Measurements from ENCODE around the gene NUP62. TPM values are rescaled to one million over a fixed set of nuclear protein-coding genes. Genes with fewer than 3 reads are reported as not detected.

NUP62 gene
- total RNA-seq, 1 experiment from 2014 or later = 87.8 TPM

DNA sequence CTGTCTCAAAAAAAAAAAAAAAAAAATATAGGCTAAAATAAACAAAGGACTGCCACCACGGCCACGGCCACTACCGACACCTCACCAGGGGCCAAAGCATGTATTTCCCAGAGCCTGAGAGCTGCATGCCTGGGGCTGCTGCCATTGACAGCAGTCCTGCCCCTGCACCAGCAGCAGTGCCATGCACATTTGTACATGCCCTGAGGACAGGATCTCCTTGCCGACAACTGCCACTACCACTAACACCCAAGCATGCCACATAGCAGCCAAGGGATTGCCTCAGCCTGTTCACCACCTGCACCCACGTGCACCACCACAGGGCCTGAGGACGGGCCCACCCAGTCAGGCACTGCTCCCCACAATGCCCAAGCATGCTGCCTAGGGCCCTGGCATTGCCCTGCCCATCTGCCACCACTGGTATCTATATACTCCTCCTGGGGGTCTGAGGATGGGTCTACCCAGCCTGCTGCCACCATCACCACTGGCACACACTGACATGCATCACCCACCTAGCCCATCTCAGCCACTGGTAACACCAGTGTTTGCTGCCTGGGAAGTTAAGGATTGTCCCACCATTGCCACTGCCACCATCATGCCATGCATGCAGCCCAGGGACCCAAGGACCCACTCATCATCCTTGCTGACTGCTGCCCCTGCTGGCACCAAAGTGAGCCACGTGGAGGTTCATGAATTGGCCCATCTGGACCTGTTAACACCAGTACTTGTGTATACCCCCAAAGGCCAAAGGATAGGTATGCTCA, 10.6 kb upstream of the NUP62 start:
- H3K36me3 ChIP-seq = no peaks in the 10 kb centered on the region
- H3K27me3 ChIP-seq = no peaks in the 10 kb centered on the region
- no peaks in the 10 kb centered on the region; the same call in 1 of the 2 replicates for H3K4me1 ChIP-seq
- DNase-seq = no peak
- H3K27ac ChIP-seq = no peak overlapping the region
- no peak overlapping the region for H3K4me3 ChIP-seq
- no peaks in the 10 kb centered on the region for H3K9me3 ChIP-seq (replicated peaks)

DNA sequence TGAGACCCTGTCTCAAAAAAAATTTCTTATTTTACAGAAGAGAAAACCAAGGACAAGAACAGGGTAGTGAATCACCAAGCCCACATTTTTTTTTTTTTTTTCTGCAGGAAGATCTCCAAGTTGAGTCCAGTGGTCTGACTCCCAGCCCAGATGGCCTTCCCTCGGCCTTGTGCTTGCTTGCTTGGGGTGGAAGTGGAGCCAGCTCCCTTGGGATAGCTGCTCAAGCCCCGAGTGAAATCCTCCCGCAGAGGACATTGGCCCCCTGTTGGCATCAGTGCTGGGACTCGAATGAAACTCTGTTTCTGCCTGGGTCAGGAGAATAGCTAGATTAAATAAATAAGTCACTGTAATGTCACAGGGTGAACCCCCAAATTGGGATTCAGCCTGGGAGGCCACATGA, 9.4 kb upstream of the NUP62 start:
- H3K9me3 ChIP-seq (replicated peaks) = no peaks in the 10 kb centered on the region
- no peak overlapping the region for H3K4me3 ChIP-seq
- H3K4me1 ChIP-seq = no peaks in the 10 kb centered on the region; the same call in 1 of the 2 replicates
- no peaks in the 10 kb centered on the region for H3K27me3 ChIP-seq
- no peaks in the 10 kb centered on the region for H3K36me3 ChIP-seq
- H3K27ac ChIP-seq = no peak overlapping the region
- no peak for DNase-seq

DNA sequence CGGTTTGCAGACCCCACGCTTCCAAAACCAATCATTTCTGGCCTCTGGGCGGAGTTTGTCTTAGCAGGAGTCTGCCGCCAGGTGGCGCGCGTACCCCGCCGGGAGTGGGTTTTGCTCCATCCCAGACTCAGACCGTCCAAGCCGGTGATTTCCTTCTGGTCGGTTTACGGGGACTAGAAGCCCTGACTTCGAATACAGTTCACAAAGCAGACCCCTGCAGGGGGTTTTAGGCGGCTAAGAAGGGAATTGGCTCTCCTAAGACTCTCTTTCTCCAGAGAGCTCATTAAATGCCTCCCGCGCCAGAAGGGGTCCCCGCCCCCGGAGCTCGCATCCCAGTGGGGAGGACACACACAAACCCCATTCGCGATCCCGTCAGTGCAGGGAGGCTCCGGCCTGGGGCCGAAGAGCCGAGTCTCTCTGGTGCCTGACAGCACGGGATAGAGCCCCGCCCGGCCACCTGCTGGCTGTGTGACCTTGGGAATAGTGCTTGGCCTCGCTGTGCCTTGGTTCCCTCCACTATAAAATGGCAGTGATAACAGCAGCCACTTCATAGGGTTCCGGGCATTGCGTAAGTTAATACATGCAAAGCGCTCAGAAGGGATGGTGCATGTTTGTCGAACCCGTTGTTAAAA, 8.6 kb upstream of the NUP62 start:
- peak; percentile 68 to 85 for DNase-seq
- H3K27me3 ChIP-seq = no peaks in the 10 kb centered on the region
- H3K4me3 ChIP-seq = no peak overlapping the region
- no peaks in the 10 kb centered on the region for H3K9me3 ChIP-seq (replicated peaks)
- H3K4me1 ChIP-seq = no peaks in the 10 kb centered on the region; the same call in 1 of the 2 replicates
- no peaks in the 10 kb centered on the region for H3K36me3 ChIP-seq
- H3K27ac ChIP-seq = no peak overlapping the region

DNA sequence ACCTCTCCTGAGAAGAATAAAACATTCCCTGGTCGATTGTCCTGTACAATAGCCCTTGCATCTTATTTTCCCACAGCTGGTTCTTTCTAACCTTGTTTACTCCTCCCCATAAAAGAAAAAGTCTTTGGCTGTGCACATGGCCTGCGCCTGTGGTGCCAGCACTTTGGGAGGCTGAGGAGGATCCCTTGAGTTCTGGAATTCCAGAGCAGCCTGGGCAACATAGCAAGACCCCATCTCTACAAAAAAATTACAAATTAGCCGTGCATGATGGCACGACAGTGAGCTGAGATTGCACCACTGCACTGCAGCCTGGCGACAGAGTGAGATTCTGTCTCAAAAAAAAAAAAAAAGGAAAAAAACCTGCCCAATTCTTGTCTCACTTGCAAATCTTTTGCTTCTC, 7.2 kb upstream of the NUP62 start:
- Histone ChIP-seq H3K36me3 (0 out of 2 replicates have a peak, but pooled peaks cover 2% of the 10 kb centered on the region), H3K27ac (no peak overlapping the region), H3K4me3 (no peak overlapping the region), H3K27me3 (no peaks in the 10 kb centered on the region), H3K9me3 (replicated peaks) (no peaks in the 10 kb centered on the region), H3K4me1 (no peaks in the 10 kb centered on the region)
- DNase-seq = no peak

DNA sequence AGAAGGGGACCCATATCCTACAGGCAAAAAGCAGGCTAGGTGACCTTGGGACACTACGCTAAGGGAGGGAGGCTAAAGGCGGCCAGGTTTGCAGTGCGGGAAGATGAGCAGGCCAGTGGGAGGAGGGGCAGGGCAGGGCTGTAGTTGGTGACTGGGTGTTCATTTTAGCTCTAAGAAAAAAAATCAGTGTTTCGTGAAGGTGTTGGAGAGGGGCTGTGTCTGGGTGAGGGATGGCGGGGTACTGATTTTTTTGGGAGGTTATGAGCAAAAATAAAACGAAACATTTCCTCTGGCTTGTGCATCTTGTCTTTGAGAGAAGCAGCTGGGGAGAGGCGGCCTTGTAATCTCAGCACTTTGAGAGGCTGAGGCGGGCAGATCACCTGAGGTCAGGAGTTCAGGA, 4.3 kb upstream of the NUP62 start:
- Histone ChIP-seq H3K9me3 (replicated peaks) (no peaks in the 10 kb centered on the region), H3K4me1 (no peaks in the 10 kb centered on the region), H3K27ac (no peak overlapping the region), H3K4me3 (no peak overlapping the region), H3K36me3 (peaks cover 2% of the 10 kb centered on the region; the same call in 1 of the 2 replicates), H3K27me3 (no peaks in the 10 kb centered on the region)
- no peak for DNase-seq

DNA sequence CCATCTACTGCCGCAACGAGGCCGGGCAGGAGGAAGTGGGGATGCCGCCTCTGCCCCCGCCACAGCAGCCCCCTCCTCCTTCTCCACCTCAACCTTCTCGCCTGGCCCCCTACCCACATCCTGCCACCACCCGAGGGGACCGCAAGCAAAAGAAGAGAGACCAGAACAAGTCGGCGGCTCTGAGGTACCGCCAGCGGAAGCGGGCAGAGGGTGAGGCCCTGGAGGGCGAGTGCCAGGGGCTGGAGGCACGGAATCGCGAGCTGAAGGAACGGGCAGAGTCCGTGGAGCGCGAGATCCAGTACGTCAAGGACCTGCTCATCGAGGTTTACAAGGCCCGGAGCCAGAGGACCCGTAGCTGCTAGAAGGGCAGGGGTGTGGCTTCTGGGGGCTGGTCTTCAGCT, 3.4 kb upstream of the NUP62 start:
- peaks cover 2% of the 10 kb centered on the region; the same call in 1 of the 2 replicates for H3K4me1 ChIP-seq
- no peak for DNase-seq
- no peaks in the 10 kb centered on the region for H3K27me3 ChIP-seq
- no peak overlapping the region for H3K27ac ChIP-seq
- H3K9me3 ChIP-seq (replicated peaks) = no peaks in the 10 kb centered on the region
- H3K4me3 ChIP-seq = no peak overlapping the region
- H3K36me3 ChIP-seq = peaks cover 3% of the 10 kb centered on the region

DNA sequence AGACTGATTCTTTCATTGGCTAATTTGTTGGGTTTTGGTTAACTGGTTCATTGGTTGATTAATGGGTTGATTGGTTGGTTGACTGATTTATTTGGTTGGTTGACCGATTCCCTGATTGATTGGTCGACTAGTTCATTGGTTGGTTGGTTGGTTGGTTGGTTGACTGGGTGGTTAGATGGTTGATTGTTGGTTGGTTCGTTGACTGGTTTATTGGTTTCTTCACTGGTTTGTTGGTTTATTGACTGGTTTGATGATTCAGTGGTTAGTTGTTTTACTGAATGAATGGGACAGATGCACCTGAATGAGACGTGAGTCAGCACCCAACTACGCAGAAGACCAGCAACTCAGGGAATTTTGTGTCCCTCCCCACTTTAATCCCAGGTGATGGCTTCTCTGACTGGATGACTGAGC, 2.7 kb upstream of the NUP62 start:
- DNase-seq = no peak
- no peaks in the 10 kb centered on the region for H3K9me3 ChIP-seq (replicated peaks)
- H3K27me3 ChIP-seq = no peaks in the 10 kb centered on the region
- H3K4me1 ChIP-seq = peaks cover 7% of the 10 kb centered on the region; the same call in 1 of the 2 replicates
- peaks cover 10% of the 10 kb centered on the region for H3K36me3 ChIP-seq
- no peak overlapping the region for H3K4me3 ChIP-seq
- H3K27ac ChIP-seq = no peak overlapping the region

DNA sequence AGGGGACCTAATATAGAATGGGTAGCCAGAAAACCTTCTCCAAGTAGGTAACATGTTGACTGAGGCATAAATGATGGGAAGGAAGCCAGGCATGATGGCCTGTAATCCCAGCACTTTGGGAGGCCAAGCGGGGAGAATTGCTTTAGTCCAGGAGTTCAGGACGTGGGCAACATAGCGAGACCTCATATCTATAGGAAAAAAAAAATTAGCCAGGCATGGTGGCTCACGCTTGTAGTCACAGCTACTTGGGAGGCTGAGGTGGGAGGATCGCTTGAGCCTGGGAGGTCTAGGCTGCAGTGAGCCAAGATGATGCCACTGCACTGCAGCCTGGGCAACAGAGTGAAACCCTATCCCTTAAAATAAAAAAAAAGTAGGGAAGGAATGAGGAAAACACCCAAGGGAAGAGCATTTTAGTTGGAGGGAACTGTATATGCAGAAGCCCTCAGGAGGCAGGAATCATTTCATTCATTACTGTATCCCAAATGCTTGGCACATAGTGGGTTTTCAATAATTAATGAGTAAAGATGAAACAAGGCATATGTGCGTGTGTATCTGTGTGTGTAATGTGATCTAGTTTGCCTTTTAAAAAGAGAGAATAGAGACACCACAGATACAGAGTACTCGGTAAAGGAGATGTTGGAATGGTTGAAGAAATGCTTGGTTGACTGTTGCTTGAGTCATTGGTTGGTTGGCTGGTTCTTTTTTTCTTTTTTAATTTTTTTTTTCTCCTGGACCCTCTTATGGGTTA, 2.2 kb upstream of the NUP62 start:
- H3K9me3 ChIP-seq (replicated peaks) = no peaks in the 10 kb centered on the region
- H3K27ac ChIP-seq = no peak overlapping the region
- H3K27me3 ChIP-seq = no peaks in the 10 kb centered on the region
- peaks cover 7% of the 10 kb centered on the region; the same call in 1 of the 2 replicates for H3K4me1 ChIP-seq
- no peak overlapping the region for H3K4me3 ChIP-seq
- no peak for DNase-seq
- H3K36me3 ChIP-seq = peaks cover 15% of the 10 kb centered on the region

DNA sequence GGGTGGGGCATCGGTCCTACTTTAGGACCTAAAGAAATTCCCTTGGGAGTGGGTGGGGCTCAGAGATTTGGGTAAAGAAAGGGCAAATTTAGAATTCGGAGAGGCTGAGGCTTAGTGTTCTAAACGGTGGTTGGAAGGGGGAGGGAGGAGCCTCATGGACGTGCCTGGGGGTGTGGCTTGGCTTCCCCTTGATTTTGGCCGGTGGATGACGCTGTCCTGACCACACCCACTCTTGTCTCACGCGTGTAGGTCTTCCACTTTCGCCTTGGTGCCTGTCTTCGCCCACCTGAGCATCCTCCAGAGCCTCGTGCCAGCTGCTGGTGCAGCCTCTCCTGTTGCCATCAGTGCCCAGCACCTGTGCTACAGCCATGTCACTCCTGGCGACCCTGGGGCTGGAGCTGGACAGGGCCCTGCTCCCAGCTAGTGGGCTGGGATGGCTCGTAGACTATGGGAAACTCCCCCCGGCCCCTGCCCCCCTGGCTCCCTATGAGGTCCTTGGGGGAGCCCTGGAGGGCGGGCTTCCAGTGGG, 1.2 kb upstream of the NUP62 start:
- Histone ChIP-seq H3K4me3 (peak overlapping the region; percentile 99; the same call in 1 of the 2 replicates), H3K9me3 (replicated peaks) (no peaks in the 10 kb centered on the region), H3K27ac (no peak overlapping the region), H3K36me3 (peaks cover 22% of the 10 kb centered on the region), H3K4me1 (peaks cover 7% of the 10 kb centered on the region; the same call in 1 of the 2 replicates), H3K27me3 (no peaks in the 10 kb centered on the region)
- DNase-seq = no peak

DNA sequence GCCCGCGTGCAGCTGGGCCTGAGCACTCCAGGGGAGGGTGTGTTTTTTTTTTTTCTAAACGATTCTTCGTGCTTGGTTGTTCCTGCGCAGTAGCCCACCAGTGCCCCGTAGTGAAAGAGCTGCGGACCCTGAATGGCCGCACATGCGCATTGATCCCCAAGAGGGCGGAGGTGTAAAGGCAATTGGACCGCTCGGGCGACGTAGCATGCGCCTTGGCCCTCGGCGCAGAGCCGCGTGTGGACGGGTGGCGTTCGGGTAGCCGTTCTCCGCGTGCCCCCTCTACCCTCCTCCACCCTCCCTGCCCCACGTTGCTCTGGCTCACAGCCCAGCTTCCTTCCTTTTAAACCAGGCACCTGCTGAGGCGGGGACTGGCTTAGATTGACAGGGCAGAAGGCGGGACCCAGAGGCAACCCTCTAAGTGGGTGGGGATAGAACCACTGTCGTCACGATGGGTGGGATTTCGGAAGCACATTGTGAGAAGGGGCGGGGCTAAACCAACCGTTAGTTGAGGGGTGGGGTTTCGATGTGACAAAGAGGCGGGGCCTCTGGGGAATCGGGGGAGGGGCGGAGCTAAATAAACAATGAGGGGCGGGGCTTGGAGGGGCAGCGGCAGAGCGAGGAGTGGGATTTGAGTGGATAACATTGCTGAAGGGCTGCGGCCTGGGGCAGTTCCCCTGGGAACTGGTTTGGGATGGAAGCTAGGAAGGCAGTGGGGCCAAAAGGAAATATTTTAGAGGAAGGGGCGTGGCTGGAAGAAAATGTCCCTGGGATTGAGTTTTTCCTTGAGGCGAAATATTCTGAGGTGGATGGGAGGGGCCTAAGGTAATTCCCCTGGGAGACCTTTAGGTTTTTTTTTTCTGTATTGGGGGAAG, 543 bp upstream of the NUP62 start:
- Histone ChIP-seq H3K4me3 (peak overlapping the region; percentile 99), H3K4me1 (peaks cover 7% of the 10 kb centered on the region; the same call in 1 of the 2 replicates), H3K27me3 (no peaks in the 10 kb centered on the region), H3K9me3 (replicated peaks) (no peaks in the 10 kb centered on the region), H3K36me3 (peaks cover 28% of the 10 kb centered on the region), H3K27ac (peak overlapping the region; percentile 99)
- DNase-seq = peak; percentile 98

DNA sequence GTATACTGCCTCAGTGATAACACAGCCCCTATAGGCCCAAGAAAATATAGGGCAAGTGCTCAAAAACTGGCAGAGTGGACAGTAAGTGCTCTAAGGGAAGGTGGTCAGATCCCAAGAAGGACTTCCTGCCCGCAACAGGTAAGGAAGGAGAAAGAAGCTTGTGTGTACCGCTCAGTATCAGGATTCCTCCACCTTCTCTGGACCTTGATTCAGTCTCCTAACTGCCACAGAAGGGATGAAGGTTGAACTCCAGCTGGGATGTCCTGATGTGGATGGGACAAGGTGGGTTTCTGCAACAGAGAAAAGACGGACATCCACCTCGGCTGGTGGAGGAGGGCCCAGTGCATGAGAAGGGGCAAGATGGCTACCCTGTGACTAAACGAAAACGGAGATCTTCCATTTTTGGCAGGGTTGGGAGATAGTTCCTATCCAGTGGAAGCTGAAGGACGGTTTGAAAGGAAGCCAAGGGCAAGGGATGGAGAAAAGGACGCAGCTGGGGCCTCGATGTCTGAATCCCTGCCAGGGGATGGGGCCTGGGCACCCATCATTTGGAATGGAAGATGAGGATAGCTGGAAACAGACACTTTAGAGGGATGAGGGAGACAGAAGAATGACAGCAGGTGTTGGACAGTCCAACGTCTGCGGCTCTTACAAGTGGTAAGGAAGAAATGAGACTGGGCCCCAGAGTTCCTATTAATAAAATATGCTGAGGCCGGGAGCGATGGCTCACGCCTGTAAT, 1.6 kb downstream of the NUP62 start:
- peak overlapping the region; percentile 99 for H3K4me3 ChIP-seq
- no peaks in the 10 kb centered on the region for H3K27me3 ChIP-seq
- peaks cover 13% of the 10 kb centered on the region; the same call in 1 of the 2 replicates for H3K4me1 ChIP-seq
- peaks cover 50% of the 10 kb centered on the region for H3K36me3 ChIP-seq
- no peaks in the 10 kb centered on the region for H3K9me3 ChIP-seq (replicated peaks)
- peak overlapping the region; percentile 99 for H3K27ac ChIP-seq
- DNase-seq = no peak

DNA sequence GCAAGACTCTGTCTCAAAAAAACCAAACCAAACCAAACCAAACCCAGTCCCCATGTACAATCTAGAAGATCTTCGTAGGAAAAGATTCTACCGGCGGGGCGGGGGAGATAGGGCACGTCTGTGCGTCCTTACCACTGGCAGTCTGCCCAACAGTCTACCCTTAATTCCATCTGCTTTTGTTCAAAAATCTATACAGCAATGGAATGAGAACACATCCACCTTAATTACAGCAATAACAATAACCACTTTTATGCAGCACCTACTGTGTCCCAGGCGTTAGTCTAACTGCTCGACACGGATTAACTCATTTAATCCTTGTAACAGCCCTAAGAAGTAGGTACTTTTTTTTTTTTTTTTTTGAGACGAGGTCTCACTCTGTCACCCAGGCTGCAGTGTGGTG, 2.8 kb downstream of the NUP62 start:
- DNase-seq = no peak
- Histone ChIP-seq H3K4me3 (no peak overlapping the region), H3K9me3 (replicated peaks) (no peaks in the 10 kb centered on the region), H3K27ac (no peak overlapping the region), H3K27me3 (no peaks in the 10 kb centered on the region), H3K36me3 (peaks cover 56% of the 10 kb centered on the region), H3K4me1 (peaks cover 17% of the 10 kb centered on the region; the same call in 1 of the 2 replicates)

DNA sequence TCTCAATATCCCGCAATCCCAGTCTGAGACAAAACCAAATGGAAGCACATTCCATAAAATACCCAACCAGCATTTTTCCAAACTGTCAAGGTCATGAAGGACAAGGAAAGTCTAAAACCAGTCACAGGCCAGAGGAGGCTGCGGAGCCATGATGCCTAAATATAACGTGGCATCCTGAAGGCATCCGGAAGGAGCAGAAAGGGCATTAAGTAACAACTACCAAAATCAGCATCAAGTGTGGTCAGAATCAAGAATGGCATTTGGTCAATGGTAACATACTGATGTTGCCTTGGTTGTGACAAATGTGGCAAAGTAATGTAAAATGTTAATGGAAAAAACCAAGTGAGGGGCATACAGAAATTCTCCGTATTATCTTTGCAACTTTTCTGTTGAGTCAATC, 3.8 kb downstream of the NUP62 start:
- H3K9me3 ChIP-seq (replicated peaks) = no peaks in the 10 kb centered on the region
- no peaks in the 10 kb centered on the region for H3K27me3 ChIP-seq
- H3K36me3 ChIP-seq = peaks cover 65% of the 10 kb centered on the region
- no peak for DNase-seq
- no peak overlapping the region for H3K27ac ChIP-seq
- no peak overlapping the region for H3K4me3 ChIP-seq
- peaks cover 17% of the 10 kb centered on the region; the same call in 1 of the 2 replicates for H3K4me1 ChIP-seq
